Keratinocyte (primary cell): Measurements from ENCODE around the gene ENTREP1.

Source experiments
- CTCF ChIP-seq, 3 experiments: IDR thresholded peaks in 1 of 3; conservative IDR thresholded peaks in 1 of 3; optimal IDR thresholded peaks in 1 of 3; 2 replicates in 2 of 3; 3 replicates in 1 of 3; pipeline versions ENCODE3 to v1.5.1; 2011; ENCODE audit warnings: low read length in 3 of 3, mild to moderate bottlenecking in 3 of 3, moderate library complexity in 2 of 3, control low read depth in 1 of 3, inconsistent platforms in 1 of 3; ENCODE audit not compliant: insufficient read depth in 2 of 3; ENCODE audit errors: extremely low read depth in 1 of 3
- EZH2 ChIP-seq: IDR thresholded peaks from one replicate; pipeline ENCODE4 v1.6.1; 2012; ENCODE audit warnings: inconsistent platforms, mild to moderate bottlenecking, low read length, moderate library complexity

DNA sequence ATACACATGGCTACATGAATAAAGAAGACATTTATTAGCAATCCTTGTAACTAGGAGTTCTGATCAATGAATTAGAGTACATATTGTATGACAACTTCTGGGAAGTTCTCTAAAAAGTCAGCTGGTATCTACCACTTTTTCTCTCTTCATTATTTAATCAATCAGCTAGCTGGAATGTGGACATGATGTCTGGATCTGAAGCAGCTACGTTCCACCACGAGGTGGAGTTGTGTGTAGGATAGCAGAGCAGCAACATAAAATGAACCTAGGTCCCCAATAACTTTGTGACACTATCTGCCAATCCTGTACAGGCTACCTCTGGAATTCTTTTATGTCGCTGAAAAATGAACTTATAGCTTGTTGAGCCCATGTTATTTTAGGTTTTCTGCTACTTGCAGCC, 32.9 kb upstream of the ENTREP1 start:
- TF ChIP-seq CTCF (optimal IDR thresholded peaks at IDR 0.05 in 1 of 3, IDR thresholded peaks at IDR 0.05 in 1 of 3, conservative IDR thresholded peaks at IDR 0.05 in 1 of 3; ENCODE audit: extremely low read depth in 1 of 3, insufficient read depth in 2 of 3, low read length in 3 of 3), result no peak
- no peak for TF ChIP-seq EZH2
